Esophagus (tissue), 2 donors: ENCODE results near the gene KCNH2. TPM values are rescaled to one million over a fixed set of nuclear protein-coding genes. Genes with fewer than 3 reads are reported as not detected.

Experiments
- H3K27ac ChIP-seq, 2 donors: one replicate each; pipeline ENCODE4 v1.5.1; 2013; ENCODE audit warnings: low read depth in 2 of 2, mild to moderate bottlenecking in 2 of 2, inconsistent platforms in 1 of 2, low read length in 1 of 2, moderate library complexity in 1 of 2
- H3K27me3 ChIP-seq, 2 donors: one replicate each; pipeline ENCODE4 v1.6.1; 2013; ENCODE audit warnings: low read length in 2 of 2, control low read depth in 1 of 2, mild to moderate bottlenecking in 1 of 2; ENCODE audit not compliant: insufficient read depth in 2 of 2, control insufficient read depth in 1 of 2
- H3K36me3 ChIP-seq, 2 donors: one replicate each; pipeline ENCODE4 v1.6.1; 2013; ENCODE audit warnings: low read length in 1 of 2; ENCODE audit not compliant: control insufficient read depth in 2 of 2, insufficient read depth in 2 of 2
- H3K4me1 ChIP-seq, 2 donors: one replicate each; pipeline ENCODE4 v1.6.1; 2013; ENCODE audit warnings: low read length in 1 of 2; ENCODE audit not compliant: control insufficient read depth in 2 of 2, insufficient read depth in 2 of 2
- H3K4me3 ChIP-seq, 2 donors: one replicate each; pipeline ENCODE4 v1.5.1; 2013; ENCODE audit warnings: low read length in 2 of 2, mild to moderate bottlenecking in 2 of 2, low read depth in 1 of 2, moderate library complexity in 1 of 2
- H3K9me3 ChIP-seq, 2 donors: one replicate each; pipeline ENCODE4 v1.6.1; 2013; ENCODE audit warnings: mild to moderate bottlenecking in 2 of 2, low read depth in 1 of 2, low read length in 1 of 2, moderate library complexity in 1 of 2; ENCODE audit not compliant: control insufficient read depth in 2 of 2, insufficient read depth in 1 of 2
- WGBS, 2 donors: extraction: QIAGEN DNeasy Blood & Tissue Kit; methylation state at CpG; one replicate each; pipeline ENCODE4 v1.1.7; 2013; 5-methylcytosine and 5-hydroxymethylcytosine counted together
- polyA plus RNA-seq, 2 donors: library from polyadenylated mRNA; stranded (reverse); fragments of 200-250 nt; gene quantifications; one replicate each; pipeline ENCODE4 v1.2.3, GENCODE V29; 2013
- donor health status: healthy with polysubstance abuse.
- donor health status: Bipolar disorder and iron deficiency.

Gene KCNH2
- polyA plus RNA-seq, 2 donors = 0.88 to 2.0 TPM

GRCh38 chr7:150928541-150928940, 49.6 kb downstream of the KCNH2 start:
- H3K9me3 ChIP-seq = no peaks in the 10 kb centered on the region
- no peaks in the 10 kb centered on the region for H3K4me1 ChIP-seq
- no peaks in the 10 kb centered on the region for H3K36me3 ChIP-seq
- no peak overlapping the region for H3K4me3 ChIP-seq
- H3K27ac ChIP-seq = no peak overlapping the region
- 84 to 92% methylated on average over 3 of the region's 3 CpGs for WGBS, 2 donors
- no peaks in the 10 kb centered on the region for H3K27me3 ChIP-seq

- no peak overlapping the region for H3K27ac ChIP-seq
- H3K27me3 ChIP-seq = no peaks in the 10 kb centered on the region
- H3K36me3 ChIP-seq = no peaks in the 10 kb centered on the region
- no peaks in the 10 kb centered on the region for H3K9me3 ChIP-seq
- no peaks in the 10 kb centered on the region for H3K4me1 ChIP-seq
- WGBS, 2 donors = 46 to 49% methylated on average over 4 of the region's 4 CpGs
- no peak overlapping the region for H3K4me3 ChIP-seq
Measured at GRCh38 chr7:150927956-150928344, 50.2 kb downstream of the KCNH2 start.

- WGBS, 2 donors = 70 to 72% methylated on average over 6 of the region's 6 CpGs
- no peaks in the 10 kb centered on the region for H3K27me3 ChIP-seq
- H3K9me3 ChIP-seq = no peaks in the 10 kb centered on the region
- no peak overlapping the region for H3K4me3 ChIP-seq
- H3K27ac ChIP-seq = no peak overlapping the region
- no peaks in the 10 kb centered on the region for H3K4me1 ChIP-seq
- no peaks in the 10 kb centered on the region for H3K36me3 ChIP-seq
Measured at GRCh38 chr7:150927157-150927955, 50.8 kb downstream of the KCNH2 start.

GRCh38 chr7:150926066-150926465, 52.1 kb downstream of the KCNH2 start:
- Histone ChIP-seq H3K4me3 (no peak overlapping the region), H3K27ac (no peak overlapping the region), H3K36me3 (no peaks in the 10 kb centered on the region), H3K9me3 (no peaks in the 10 kb centered on the region), H3K27me3 (no peaks in the 10 kb centered on the region), H3K4me1 (no peaks in the 10 kb centered on the region)
- 91 to 92% methylated on average over 7 of the region's 7 CpGs for WGBS, 2 donors

GRCh38 chr7:150924369-150924781, 53.7 kb downstream of the KCNH2 start:
- Histone ChIP-seq H3K27ac (no peak overlapping the region), H3K9me3 (no peaks in the 10 kb centered on the region), H3K36me3 (no peaks in the 10 kb centered on the region), H3K4me1 (no peaks in the 10 kb centered on the region), H3K4me3 (no peak overlapping the region), H3K27me3 (no peaks in the 10 kb centered on the region)
- 52 to 57% methylated on average over 10 of the region's 10 CpGs for WGBS, 2 donors

GRCh38 chr7:150923802-150924201, 54.3 kb downstream of the KCNH2 start:
- H3K4me1 ChIP-seq = no peaks in the 10 kb centered on the region
- no peaks in the 10 kb centered on the region for H3K9me3 ChIP-seq
- H3K36me3 ChIP-seq = no peaks in the 10 kb centered on the region
- H3K4me3 ChIP-seq = no peak overlapping the region
- H3K27ac ChIP-seq = no peak overlapping the region
- H3K27me3 ChIP-seq = no peaks in the 10 kb centered on the region
- 76 to 88% methylated on average over 1 of the region's 1 CpG for WGBS, 2 donors

- no peaks in the 10 kb centered on the region for H3K27me3 ChIP-seq
- H3K9me3 ChIP-seq = no peaks in the 10 kb centered on the region
- H3K36me3 ChIP-seq = no peaks in the 10 kb centered on the region
- H3K4me1 ChIP-seq = no peaks in the 10 kb centered on the region
- H3K27ac ChIP-seq = no peak overlapping the region
- H3K4me3 ChIP-seq = no peak overlapping the region
Measured at GRCh38 chr7:150923196-150923595, 54.9 kb downstream of the KCNH2 start.

- Histone ChIP-seq H3K27me3 (no peaks in the 10 kb centered on the region), H3K9me3 (no peaks in the 10 kb centered on the region), H3K4me3 (no peak overlapping the region), H3K4me1 (no peaks in the 10 kb centered on the region), H3K27ac (no peak overlapping the region), H3K36me3 (no peaks in the 10 kb centered on the region)
- 84 to 85% methylated on average over 10 of the region's 10 CpGs for WGBS, 2 donors
Measured at GRCh38 chr7:150919160-150919559, 59.0 kb downstream of the KCNH2 start.

- 76 to 82% methylated on average over 6 of the region's 6 CpGs for WGBS, 2 donors
- no peaks in the 10 kb centered on the region for H3K4me1 ChIP-seq
- no peaks in the 10 kb centered on the region for H3K9me3 ChIP-seq
- H3K36me3 ChIP-seq = no peaks in the 10 kb centered on the region
- no peak overlapping the region for H3K4me3 ChIP-seq
- H3K27me3 ChIP-seq = no peaks in the 10 kb centered on the region
- H3K27ac ChIP-seq = no peak overlapping the region
Measured at GRCh38 chr7:150918378-150918777, 59.7 kb downstream of the KCNH2 start.

- 27 to 44% methylated on average over 7 of the region's 7 CpGs for WGBS, 2 donors
- no peaks in the 10 kb centered on the region for H3K36me3 ChIP-seq
- H3K4me3 ChIP-seq = no peak overlapping the region
- H3K27me3 ChIP-seq = no peaks in the 10 kb centered on the region
- H3K9me3 ChIP-seq = no peaks in the 10 kb centered on the region
- no peak overlapping the region for H3K27ac ChIP-seq
- no peaks in the 10 kb centered on the region for H3K4me1 ChIP-seq
Measured at GRCh38 chr7:150917969-150918368, 60.2 kb downstream of the KCNH2 start.
